Fibroblast of skin of back (primary cell): ENCODE measurements around the gene PNMA8B.

Experiments used
- DNase-seq: peaks from one replicate; pipeline ENCODE4 v3.0.0-alpha.2; 2013

PNMA8B gene

DNA sequence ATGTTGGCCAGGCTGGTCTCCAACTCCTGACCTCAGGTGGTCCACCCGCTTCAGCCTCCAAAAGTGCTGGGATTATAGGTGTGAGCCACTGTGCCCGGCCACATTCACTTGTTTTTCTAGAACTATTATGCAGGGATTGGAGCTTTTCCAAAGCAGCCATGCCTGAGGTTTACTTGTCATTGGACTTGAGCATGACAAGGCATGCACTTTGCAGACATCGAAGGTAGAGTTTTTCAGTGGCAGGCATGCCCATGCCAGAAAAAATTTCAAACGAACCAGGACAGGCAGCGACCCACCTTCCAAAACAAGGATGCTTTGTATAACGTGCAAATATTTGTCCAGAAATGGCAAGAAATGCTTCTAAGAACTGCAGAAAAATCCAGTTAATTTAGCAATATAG is 42.0 kb downstream of the PNMA8B start:
- DNase-seq: no peak

- DNase-seq: no peak
Measured at GRCh38 chr19:46452186-46452585, 43.5 kb downstream of the PNMA8B start.

- no peak for DNase-seq
Measured at GRCh38 chr19:46451352-46451751, 44.3 kb downstream of the PNMA8B start.

GRCh38 chr19:46450737-46451136 is 44.9 kb downstream of the PNMA8B start:
- no peak for DNase-seq

DNA sequence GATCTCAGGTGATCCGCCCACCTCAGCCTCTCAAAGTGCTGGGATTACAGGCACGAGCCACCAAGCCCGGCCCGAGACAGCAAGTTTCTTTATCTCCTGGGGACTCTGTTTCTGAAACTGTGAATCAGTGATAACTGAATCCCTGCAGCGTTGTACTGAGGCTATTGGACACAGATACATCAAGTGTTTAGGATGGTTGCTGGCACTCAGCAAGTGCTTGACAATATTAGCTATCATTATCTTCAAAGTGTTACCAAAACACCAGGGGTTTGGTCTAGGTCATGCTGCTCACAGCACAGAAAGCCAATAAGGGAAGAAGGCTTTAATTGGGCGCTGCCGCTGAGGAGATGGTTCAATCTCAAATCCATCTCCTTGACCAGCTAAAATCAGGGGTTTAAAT is 46.4 kb downstream of the PNMA8B start:
- DNase-seq: no peak

DNA sequence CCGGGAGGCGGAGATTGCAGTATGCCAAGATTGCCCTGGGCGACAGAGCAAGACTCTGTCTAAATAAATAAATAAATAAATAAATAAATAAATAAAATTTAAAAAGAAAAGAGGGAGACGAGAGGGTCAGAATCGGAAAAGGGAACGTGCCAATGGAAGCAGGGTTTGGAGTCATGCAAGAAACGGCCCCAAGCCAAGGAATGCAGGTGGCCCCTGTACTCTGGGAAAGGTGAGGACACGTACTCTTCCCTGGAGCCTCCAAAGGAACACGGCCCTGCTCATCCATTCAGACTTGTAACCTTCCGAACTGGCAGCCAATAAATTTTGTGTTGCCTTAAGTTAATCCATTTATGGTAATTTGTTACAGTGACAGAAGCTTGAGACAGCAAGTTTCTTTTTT is 47.1 kb downstream of the PNMA8B start:
- no peak for DNase-seq

DNA sequence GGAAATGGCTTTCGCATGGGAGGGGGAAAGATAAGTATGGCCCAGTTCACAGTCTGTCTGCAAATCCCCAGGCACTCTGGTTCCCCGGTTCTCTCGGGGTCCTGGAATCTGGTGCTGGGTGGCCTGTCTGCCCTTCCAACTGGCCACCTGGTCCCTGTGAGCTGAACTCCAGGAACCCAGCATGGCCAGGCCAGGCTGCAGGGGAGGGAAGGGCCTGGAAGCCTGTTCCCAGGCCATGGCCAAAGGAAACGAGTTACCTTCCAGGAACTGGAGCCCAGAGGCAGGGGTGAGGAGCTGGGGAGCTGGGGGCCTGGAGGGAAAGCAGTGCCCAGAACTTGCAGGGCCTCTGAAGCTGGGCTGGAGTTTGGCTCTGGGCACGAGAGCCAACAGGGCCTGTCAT is 47.8 kb downstream of the PNMA8B start:
- no peak for DNase-seq

DNA sequence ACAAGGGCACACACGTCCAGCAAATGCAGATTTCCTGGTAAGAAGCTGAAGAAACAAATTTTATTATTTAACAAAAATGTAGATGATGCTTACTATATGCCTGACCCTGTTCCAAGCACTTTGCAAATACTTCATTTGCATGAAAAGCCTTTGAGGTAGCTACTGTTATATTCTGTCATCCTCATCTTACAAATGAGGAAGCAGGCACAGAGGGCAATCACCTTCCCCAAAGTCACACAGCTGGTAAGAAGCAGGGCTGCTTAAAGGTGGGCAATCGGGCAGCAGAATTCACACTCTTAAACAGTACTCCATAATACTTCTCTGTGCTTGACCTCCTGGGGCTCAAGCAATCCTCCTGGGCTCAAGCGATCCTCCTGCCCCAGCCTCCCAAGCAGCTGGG is 48.7 kb downstream of the PNMA8B start:
- no peak for DNase-seq

GRCh38 chr19:46446021-46446420 is 49.6 kb downstream of the PNMA8B start:
- DNase-seq: no peak

GRCh38 chr19:46442808-46443450 is 52.7 kb downstream of the PNMA8B start:
- DNase-seq: peak; percentile 77

DNA sequence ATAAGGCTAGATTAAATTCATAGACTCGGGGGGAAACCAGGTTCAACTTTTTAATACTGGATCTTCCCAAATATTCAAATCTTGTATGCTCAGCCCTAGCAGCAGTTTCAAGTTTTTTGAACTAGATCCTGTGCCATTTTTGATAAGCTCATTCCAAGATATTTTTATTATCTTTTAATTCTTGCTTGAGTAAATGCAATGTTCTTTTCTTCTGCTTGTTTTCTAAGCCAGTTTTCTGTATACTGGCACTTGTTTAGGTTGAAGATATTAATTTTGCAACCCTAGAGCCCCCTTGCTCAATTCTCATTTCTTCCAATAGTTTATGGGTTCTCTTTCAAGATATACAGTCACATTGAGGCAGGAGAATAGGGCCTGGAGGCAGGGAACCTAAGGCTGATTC is 53.8 kb downstream of the PNMA8B start:
- no peak for DNase-seq
